IPS-18c (cell line): ENCODE measurements around the gene LOXHD1.

ENCODE experiments used
- H3K4me3 ChIP-seq: 2 replicates; pipeline ENCODE4 v1.7.0; 2013; ENCODE audit warnings: low read depth, mild to moderate bottlenecking, low read length, moderate library complexity; ENCODE audit not compliant: insufficient read depth
- H3K9me3 ChIP-seq: one replicate; pipeline ENCODE4 v1.6.1; 2013; ENCODE audit warnings: mild to moderate bottlenecking, low read length, moderate library complexity; ENCODE audit not compliant: control insufficient read depth, insufficient read depth

The LOXHD1 gene

GRCh38 chr18:46542545-46542944 lies 114.5 kb downstream of the LOXHD1 start:
- H3K9me3 ChIP-seq, result no peaks in the 10 kb centered on the region
- no peak overlapping the region for H3K4me3 ChIP-seq

- H3K9me3 ChIP-seq, result no peaks in the 10 kb centered on the region
- no peak overlapping the region for H3K4me3 ChIP-seq
These were observed 115.3 kb downstream of the LOXHD1 start for GRCh38 chr18:46541626-46542189.

- H3K9me3 ChIP-seq, result no peaks in the 10 kb centered on the region
- H3K4me3 ChIP-seq, result no peak overlapping the region
These were observed 118.6 kb downstream of the LOXHD1 start for GRCh38 chr18:46538376-46538775.

- Histone ChIP-seq H3K4me3 (no peak overlapping the region), H3K9me3 (no peaks in the 10 kb centered on the region)
These were observed 120.7 kb downstream of the LOXHD1 start for GRCh38 chr18:46536215-46536874.

GRCh38 chr18:46531482-46531881 lies 125.5 kb downstream of the LOXHD1 start:
- no peak overlapping the region for H3K4me3 ChIP-seq
- no peaks in the 10 kb centered on the region for H3K9me3 ChIP-seq

- no peaks in the 10 kb centered on the region for H3K9me3 ChIP-seq
- H3K4me3 ChIP-seq, result no peak overlapping the region
These were observed 129.0 kb downstream of the LOXHD1 start for GRCh38 chr18:46528037-46528436.

GRCh38 chr18:46519870-46520269 lies 137.2 kb downstream of the LOXHD1 start:
- no peaks in the 10 kb centered on the region for H3K9me3 ChIP-seq

GRCh38 chr18:46518438-46518837 lies 138.6 kb downstream of the LOXHD1 start:
- Histone ChIP-seq H3K4me3 (no peak overlapping the region), H3K9me3 (no peaks in the 10 kb centered on the region)

More at GRCh38 chr18:46519870-46520269, 137.2 kb downstream of the LOXHD1 start:
- no peak overlapping the region for H3K4me3 ChIP-seq

GRCh38 chr18:46516555-46516954 lies 140.5 kb downstream of the LOXHD1 start:
- Histone ChIP-seq H3K4me3 (no peak overlapping the region), H3K9me3 (no peaks in the 10 kb centered on the region)

GRCh38 chr18:46510386-46510785 lies 146.6 kb downstream of the LOXHD1 start:
- no peaks in the 10 kb centered on the region for H3K9me3 ChIP-seq
- no peak overlapping the region for H3K4me3 ChIP-seq

GRCh38 chr18:46509530-46509929 lies 147.5 kb downstream of the LOXHD1 start:
- H3K4me3 ChIP-seq, result no peak overlapping the region
- H3K9me3 ChIP-seq, result no peaks in the 10 kb centered on the region

GRCh38 chr18:46506974-46507586 lies 149.9 kb downstream of the LOXHD1 start:
- H3K9me3 ChIP-seq, result no peaks in the 10 kb centered on the region
- H3K4me3 ChIP-seq, result no peak overlapping the region

- H3K9me3 ChIP-seq, result no peaks in the 10 kb centered on the region
- no peak overlapping the region for H3K4me3 ChIP-seq
These were observed 154.6 kb downstream of the LOXHD1 start for GRCh38 chr18:46502444-46502843.

- no peaks in the 10 kb centered on the region for H3K9me3 ChIP-seq
- no peak overlapping the region for H3K4me3 ChIP-seq
These were observed 159.9 kb downstream of the LOXHD1 start for GRCh38 chr18:46497129-46497528.

GRCh38 chr18:46488471-46489213 lies 168.4 kb downstream of the LOXHD1 start:
- no peaks in the 10 kb centered on the region for H3K9me3 ChIP-seq

GRCh38 chr18:46485675-46486194 lies 171.3 kb downstream of the LOXHD1 start:
- Histone ChIP-seq H3K9me3 (no peaks in the 10 kb centered on the region), H3K4me3 (no peak overlapping the region)

More at GRCh38 chr18:46488471-46489213, 168.4 kb downstream of the LOXHD1 start:
- H3K4me3 ChIP-seq, result no peak overlapping the region

GRCh38 chr18:46484971-46485370 lies 172.0 kb downstream of the LOXHD1 start:
- Histone ChIP-seq H3K4me3 (no peak overlapping the region), H3K9me3 (no peaks in the 10 kb centered on the region)

GRCh38 chr18:46482831-46483230 lies 174.2 kb downstream of the LOXHD1 start:
- Histone ChIP-seq H3K4me3 (no peak overlapping the region), H3K9me3 (no peaks in the 10 kb centered on the region)
